ENCODE results near the gene FRS2.
A peak's percentile ranks its signal among the peaks of the same experiment; 100 is the strongest.
"Not testable (repeated sequence)": the region's sequence is repeated elsewhere in the genome, so short reads cannot be mapped to it uniquely, and the experiment has no call there.

Gene FRS2

DNA sequence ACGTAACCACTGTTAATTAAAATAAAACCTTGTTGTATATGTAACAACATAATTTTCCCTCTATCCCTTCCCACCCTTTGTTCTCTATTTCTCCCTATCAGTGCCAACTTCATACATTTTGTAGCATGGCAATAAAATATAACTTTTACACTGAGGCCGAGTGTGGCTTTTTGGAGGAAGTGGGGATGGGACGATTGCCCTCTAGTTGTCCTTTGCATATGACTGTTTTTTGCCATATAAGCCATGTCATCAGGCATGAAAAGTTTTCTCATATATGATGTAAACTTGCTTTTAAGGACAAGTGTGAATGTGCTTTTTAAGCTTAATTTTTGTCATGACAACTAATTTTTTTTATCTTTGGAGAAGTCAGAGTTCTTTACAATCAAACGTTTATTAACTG lies 108.8 kb downstream of the FRS2 start:
- no peak for DNase-seq (ENCODE audit: low read depth in 2 of 2)

GRCh38 chr12:69580074-69580473 lies 109.9 kb downstream of the FRS2 start:
- DNase-seq (ENCODE audit: low read depth in 2 of 2), result no peak

- DNase-seq (ENCODE audit: low read depth in 2 of 2), result no peak
Measured at GRCh38 chr12:69583203-69583602, 113.0 kb downstream of the FRS2 start.

- DNase-seq (ENCODE audit: low read depth in 2 of 2), result peak; percentile 92 to 93
Measured at GRCh38 chr12:69585189-69586062, 115.2 kb downstream of the FRS2 start, which contains the start of gene CCT2. CCT2 (plus strand) TSS chr12:69585459; CDS start chr12:69585522, 63 bp downstream.

GRCh38 chr12:69588527-69588926 lies 118.3 kb downstream of the FRS2 start:
- DNase-seq (ENCODE audit: low read depth in 2 of 2), result no peak

DNA sequence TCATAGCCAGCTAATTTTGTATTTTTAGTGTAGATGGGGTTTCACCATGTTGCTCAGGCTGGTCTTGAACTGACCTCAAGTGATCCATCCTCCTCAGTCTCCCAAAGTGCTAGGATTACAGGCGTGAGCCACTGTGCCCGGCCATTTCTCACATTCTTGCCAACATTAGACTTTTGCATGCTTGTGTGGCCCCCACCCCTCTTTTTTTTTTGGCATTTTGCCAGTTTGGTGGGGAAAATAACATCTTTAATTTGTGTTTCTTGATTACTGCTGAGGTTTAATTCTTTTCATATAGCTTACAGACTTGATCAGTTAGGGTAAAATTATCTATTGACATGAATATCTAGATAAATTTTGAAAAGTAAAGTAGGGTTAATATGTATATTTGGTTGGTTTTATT lies 118.9 kb downstream of the FRS2 start:
- no peak for DNase-seq (ENCODE audit: low read depth in 2 of 2)

GRCh38 chr12:69595689-69596088 lies 125.5 kb downstream of the FRS2 start:
- DNase-seq (ENCODE audit: low read depth in 2 of 2), result no peak

DNA sequence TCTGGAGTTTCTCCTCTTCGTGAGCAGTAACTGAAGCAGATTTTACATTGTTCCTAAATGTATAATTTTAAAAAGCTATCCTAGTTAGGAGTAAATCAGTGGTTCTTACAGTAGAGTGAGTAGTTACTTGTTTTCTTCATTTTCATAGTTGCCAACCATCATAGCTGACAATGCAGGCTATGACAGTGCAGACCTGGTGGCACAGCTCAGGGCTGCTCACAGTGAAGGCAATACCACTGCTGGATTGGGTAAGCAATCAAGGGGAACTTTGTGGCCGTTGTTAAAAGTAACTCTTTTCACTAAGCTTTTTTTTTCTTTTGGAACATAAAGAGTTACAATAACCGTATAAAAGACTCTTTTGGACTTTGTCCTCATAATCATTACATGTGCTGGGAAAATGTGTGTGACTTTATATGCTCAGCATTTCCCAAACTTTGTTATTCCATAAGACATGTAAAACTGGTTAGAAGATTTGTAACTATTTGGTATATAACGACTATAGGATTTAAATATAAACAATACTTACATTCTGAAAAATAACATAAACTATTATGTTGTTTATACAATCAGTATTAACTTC lies 128.1 kb downstream of the FRS2 start:
- DNase-seq (ENCODE audit: low read depth in 2 of 2), result no peak

DNA sequence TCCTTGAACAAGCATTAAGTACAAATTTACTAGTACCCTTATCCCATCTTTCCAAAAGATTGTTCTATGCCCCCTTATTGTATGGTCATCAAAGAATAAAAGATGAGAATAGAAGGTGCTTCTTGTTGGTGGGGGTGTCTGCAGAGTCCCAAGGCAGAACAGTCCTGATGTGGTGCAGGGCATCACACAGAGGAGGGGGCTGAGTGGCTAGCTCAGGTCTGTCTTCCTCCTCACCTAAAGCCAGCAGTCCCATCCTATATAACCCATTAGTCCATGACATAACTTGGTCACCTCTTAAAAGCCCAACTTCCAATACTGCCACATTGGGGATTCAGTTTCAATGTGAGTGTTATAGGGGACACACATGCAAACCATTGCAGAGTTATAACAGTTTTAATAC lies 130.6 kb downstream of the FRS2 start:
- no peak for DNase-seq (ENCODE audit: low read depth in 2 of 2)

- DNase-seq (ENCODE audit: low read depth in 2 of 2), result no peak
Measured at GRCh38 chr12:69601962-69602685, 131.9 kb downstream of the FRS2 start.

GRCh38 chr12:69602954-69603353 lies 132.8 kb downstream of the FRS2 start:
- DNase-seq (ENCODE audit: low read depth in 2 of 2), result no peak

DNA sequence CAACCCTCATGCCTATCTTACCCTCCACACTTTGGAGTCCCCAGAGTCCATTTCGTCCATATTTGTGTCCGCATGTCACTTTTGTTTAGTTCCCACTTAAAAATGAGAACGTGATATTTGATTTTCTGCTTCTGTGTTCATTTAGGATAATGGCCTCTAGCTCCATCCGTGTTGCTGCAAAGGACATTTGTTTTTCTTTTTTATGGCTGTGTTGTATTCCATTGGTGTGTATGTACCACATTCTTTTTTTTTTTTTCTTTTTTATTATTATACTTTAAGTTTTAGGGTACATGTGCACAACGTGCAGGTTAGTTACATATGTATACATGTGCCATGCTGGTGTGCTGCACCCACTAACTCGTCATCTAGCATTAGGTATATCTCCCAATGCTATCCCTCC lies 133.4 kb downstream of the FRS2 start:
- DNase-seq (ENCODE audit: low read depth in 2 of 2), result not testable (repeated sequence)

GRCh38 chr12:69604275-69604674 lies 134.1 kb downstream of the FRS2 start:
- DNase-seq (ENCODE audit: low read depth in 2 of 2), result not testable (repeated sequence)

DNA sequence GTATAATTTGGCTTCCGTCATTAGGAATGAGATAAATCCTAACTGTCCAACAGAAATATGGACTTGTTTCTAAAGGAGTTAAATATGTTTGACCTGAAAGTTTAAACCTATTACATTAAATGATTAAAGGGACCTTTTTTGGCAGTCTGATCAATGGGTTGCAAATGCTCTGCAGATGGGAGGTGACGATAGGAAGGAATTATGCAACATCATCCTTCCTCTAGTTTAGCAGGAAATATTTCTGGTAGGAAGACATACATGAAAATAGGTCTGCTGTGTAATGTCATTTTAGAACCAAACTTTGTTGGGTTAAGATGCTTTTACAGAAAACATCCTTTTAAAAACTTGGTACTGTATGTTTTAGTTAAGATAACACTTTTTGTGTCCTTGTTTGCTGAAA lies 137.9 kb downstream of the FRS2 start:
- no peak for DNase-seq (ENCODE audit: low read depth in 2 of 2)

DNA sequence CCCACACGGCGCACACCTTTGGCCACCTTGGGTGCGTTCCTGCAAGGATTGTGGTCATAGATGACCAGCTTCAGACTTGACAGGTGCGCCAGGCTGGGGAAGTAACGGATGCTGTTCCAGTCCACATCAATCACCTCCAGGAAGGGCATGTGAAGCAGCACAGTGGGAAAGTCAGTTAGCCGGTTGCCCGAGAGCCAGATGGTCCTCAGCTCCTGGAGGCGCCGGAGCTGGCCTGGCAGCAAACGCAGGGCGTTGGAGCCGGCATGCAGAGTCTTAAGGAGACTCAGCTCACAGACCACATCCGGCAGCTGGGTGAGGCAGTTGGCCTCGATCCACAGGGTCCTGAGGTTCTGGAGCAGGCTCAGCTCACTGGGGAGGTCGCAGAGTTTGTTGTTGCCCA lies 139.9 kb downstream of the FRS2 start:
- DNase-seq (ENCODE audit: low read depth in 2 of 2), result no peak

GRCh38 chr12:69610729-69611128 lies 140.5 kb downstream of the FRS2 start, which contains the start of gene LRRC10:
LRRC10 (minus strand) TSS chr12:69610907; CDS start chr12:69610838, 69 bp downstream.
- DNase-seq (ENCODE audit: low read depth in 2 of 2), result no peak

DNA sequence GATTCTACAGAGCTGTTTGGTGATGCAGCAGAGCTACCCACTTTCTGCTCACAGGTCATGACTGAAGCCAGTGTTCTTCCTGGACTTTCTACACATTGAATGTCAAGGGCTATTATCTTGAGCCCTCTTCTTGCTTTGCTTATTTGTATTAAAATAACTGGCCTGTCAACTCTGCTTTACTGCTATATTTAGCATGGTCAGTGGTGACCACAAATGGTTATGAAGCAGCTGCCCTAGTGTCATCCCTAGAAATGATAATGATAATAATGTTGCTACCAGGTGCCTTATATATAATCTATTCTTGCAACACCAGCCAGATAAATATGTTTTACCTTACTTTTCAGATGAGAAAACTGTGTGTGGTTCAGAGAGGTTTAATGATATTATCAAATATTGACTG lies 143.2 kb downstream of the FRS2 start:
- DNase-seq (ENCODE audit: low read depth in 2 of 2), result no peak

- DNase-seq (ENCODE audit: low read depth in 2 of 2), result no peak
Measured at GRCh38 chr12:69616025-69616424, 145.8 kb downstream of the FRS2 start.

DNA sequence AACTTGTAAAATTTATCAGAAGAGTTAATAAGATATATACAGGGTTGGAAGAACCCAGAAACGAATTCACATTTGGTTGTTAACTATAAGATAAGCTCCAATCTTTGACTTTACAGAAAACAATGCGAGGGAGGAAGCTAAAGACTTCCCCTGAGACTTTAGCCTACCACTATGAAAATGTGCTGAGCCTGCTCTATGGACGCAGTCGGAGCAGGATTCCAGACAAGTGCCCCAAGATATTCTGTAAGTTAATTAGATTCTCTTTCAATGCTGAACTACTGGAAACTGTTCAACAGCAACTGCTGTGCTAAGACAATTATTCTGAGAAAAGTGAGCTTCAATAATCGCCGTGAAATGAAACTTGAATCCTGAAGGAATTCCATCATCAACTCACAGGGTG lies 148.9 kb downstream of the FRS2 start:
- no peak for DNase-seq (ENCODE audit: low read depth in 2 of 2)

DNA sequence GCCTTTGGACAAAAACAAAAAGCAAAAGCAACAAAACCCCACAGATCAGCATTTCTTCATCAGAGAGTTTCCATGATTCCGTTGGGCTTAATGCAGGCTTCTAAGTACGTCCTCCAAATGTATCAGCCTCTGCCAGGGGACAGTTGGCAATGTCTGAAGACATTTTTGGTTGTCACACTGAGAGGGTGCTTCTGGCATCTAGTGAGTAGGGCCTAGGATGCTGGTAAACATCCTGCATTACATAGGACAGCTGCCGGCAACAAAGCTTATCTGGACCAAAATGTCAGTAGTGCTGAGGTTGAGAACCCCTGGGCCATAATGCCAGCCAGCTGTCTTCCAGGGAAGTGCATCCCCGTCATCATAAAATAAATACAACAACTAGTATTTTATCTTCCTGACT lies 149.9 kb downstream of the FRS2 start:
- no peak for DNase-seq (ENCODE audit: low read depth in 2 of 2)

- DNase-seq (ENCODE audit: low read depth in 2 of 2), result no peak
Measured at GRCh38 chr12:69620921-69621320, 150.7 kb downstream of the FRS2 start.

GRCh38 chr12:69621551-69621950 lies 151.4 kb downstream of the FRS2 start:
- DNase-seq (ENCODE audit: low read depth in 2 of 2), result no peak

- DNase-seq (ENCODE audit: low read depth in 2 of 2), result no peak
Measured at GRCh38 chr12:69623970-69624369, 153.8 kb downstream of the FRS2 start.
